Measurements from ENCODE around the gene ZC3H12D. TPM values are rescaled to one million over a fixed set of nuclear protein-coding genes. Genes with fewer than 3 reads are reported as not detected.

ZC3H12D gene
- total and polyA plus RNA-seq, 2 of the 13 experiments (the other 11 are each of a cell fraction or from before 2014, with no cell fraction given): 1.2 to 2.7 TPM

GRCh38 chr6:149431905-149432775, 52.7 kb downstream of the ZC3H12D start (continued):
- TF ChIP-seq ZNF530 (CRISPR knock-in tag; IDR thresholded peaks at IDR 0.05; ENCODE audit: low read depth) (no peak), ZNF292 (CRISPR knock-in tag; IDR thresholded peaks at IDR 0.05; ENCODE audit: borderline replicate concordance, low read depth) (peak; percentile 57; the same call in 1 of the 2 replicates), ATF2 (CRISPR knock-in tag; IDR thresholded peaks at IDR 0.05) (peak; percentile 61; the same call in 1 of the 2 replicates), HMG20A (CRISPR knock-in tag; IDR thresholded peaks at IDR 0.05; ENCODE audit: borderline replicate concordance) (no peak; the same call in 1 of the 2 replicates), BHLHE40 (IDR thresholded peaks at IDR 0.05; ENCODE audit: low read length) (no peak), ZNF414 (CRISPR knock-in tag; IDR thresholded peaks at IDR 0.05) (no peak), ZNF280D (CRISPR knock-in tag; IDR thresholded peaks at IDR 0.05) (peak; percentile 38; the same call in 1 of the 2 replicates), ZNF468 (CRISPR knock-in tag; IDR thresholded peaks at IDR 0.05) (no peak), SRY (CRISPR knock-in tag; IDR thresholded peaks at IDR 0.05) (no peak), CTCF (CRISPR knock-in tag; IDR thresholded peaks at IDR 0.05) (peak; percentile 100), MED13 (CRISPR knock-in tag; IDR thresholded peaks at IDR 0.05) (no peak), ARID3A (IDR thresholded peaks at IDR 0.05; ENCODE audit: low read depth, low read length) (0 out of 2 replicates have a peak, but pooled peaks have one; percentile 35), SOX13 (IDR thresholded peaks at IDR 0.05) (no peak), SOX13 (CRISPR knock-in tag; conservative IDR thresholded peaks at IDR 0.05 in 1 of 2, IDR thresholded peaks at IDR 0.05 in 1 of 2) (peak in 1 of 2 experiments; percentile 29; a peak in 1 of 4 replicates), JUNB (CRISPR knock-in tag; IDR thresholded peaks at IDR 0.05; ENCODE audit: borderline replicate concordance) (no peak), CREM (IDR thresholded peaks at IDR 0.05) (no peak), CREM (CRISPR knock-in tag; IDR thresholded peaks at IDR 0.05) (no peak), CCDC6 (CRISPR knock-in tag; IDR thresholded peaks at IDR 0.05) (no peak), TEAD3 (CRISPR knock-in tag; optimal IDR thresholded peaks at IDR 0.05; ENCODE audit: borderline replicate concordance) (peak; percentile 81), NR2F6 (IDR thresholded peaks at IDR 0.05) (peak; percentile 87), NR2F6 (CRISPR knock-in tag; IDR thresholded peaks at IDR 0.05) (peak; percentile 96)

All from HepG2 (cell line).